NCI-H510A treated with DMSO at 0.1 percent for 48 hours (cell line): ENCODE results near the gene ICE2.
"Not testable (repeated sequence)": the region's sequence is repeated elsewhere in the genome, so short reads cannot be mapped to it uniquely, and the experiment has no call there.

Source experiments
- DNase-seq: peaks from one replicate; lab custom pipeline; 2025; lab: John Stamatoyannopoulos, UW

Gene ICE2

DNA sequence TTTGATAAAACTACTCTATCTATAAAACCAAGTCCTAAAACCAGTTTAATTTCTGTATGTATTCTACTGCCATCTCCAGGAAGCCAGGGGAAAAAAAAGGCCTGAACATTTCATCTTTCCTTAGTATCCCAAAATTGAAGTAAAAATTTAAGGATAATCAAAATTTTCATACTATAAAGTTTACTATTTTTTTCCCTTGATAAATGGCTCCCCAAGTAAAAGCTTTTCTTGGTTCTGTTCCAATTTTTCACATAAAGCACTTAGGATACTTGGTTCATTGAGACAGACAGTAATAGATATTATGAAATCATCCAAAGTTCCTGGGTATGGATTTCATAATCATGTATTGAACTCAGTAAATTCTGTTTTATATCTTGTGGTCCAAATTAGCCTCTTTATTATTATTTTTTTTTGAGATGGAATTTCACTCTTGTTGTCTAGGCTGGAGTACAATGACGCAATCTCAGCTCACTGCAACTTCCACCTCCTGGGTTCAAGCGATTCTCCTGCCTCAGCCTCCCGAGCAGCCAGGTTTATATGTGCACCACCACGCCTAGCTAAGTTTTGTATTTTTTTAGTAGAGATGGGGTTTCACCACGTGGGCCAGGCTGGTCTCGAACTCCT, 34.5 kb downstream of the ICE2 start:
- no peak for DNase-seq

DNA sequence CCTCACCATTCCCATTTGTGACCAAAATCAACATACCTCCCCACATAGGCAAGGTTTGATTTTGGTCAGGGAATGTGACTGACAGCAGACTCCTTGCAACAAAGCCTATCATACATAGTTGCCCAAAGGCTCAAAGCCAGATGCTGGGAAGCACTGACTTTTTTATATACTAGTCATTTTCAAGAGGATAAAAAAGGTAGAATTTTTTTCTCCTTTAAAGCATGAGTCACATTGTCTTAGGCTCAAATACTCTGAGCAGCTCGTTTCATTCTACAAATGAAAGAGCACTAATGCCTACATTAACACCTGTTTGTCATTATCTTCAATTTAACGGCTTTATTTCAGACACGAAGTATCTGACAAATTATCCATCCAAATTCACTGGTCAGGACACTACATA, 36.2 kb downstream of the ICE2 start:
- DNase-seq = no peak

DNA sequence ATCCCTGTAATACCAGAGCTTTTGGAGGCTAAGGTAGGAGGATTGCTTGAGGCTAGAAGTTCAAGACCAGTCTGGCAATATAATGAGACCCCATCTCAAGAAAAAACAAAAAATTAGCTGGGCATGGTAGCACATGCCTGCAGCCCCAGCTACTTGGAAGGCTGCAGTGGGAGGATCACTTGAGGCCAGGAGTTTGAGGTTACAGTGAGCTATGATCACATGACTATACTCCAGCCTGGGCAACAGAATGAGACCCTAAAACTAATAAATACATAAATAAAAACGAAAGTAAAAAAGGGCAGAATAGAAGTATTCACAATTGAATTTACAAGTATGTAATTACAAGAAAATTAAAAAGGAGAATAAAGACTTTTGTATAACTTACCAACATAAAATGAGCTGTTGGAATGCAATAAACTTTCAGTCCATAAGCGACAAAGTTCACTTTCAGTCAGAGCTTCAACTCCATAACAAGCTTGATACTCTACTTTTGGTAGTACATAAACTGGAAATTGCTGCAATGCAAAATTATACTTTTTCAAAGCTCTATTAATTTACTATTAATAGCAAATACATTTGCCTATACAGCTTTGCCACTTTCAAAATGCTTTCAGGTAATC, 36.8 kb downstream of the ICE2 start:
- no peak for DNase-seq

DNA sequence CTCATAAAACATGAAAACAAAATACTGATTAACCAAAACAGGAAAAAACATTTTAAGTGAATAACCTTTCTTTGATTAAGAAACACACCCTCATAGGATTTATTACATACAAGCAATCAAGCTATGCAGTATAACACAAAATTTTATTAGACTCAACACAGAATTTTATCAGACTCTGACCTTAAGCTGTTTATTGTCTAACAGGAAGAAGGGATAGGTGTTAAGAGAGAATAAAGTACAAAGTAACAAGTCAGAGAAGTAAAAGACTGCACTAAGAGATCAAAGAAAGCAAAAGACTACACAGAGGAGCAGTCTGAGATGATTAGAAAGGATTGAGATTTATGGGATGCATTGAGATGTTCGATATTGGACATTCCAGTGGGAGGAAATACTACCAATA, 37.6 kb downstream of the ICE2 start:
- DNase-seq = no peak

DNA sequence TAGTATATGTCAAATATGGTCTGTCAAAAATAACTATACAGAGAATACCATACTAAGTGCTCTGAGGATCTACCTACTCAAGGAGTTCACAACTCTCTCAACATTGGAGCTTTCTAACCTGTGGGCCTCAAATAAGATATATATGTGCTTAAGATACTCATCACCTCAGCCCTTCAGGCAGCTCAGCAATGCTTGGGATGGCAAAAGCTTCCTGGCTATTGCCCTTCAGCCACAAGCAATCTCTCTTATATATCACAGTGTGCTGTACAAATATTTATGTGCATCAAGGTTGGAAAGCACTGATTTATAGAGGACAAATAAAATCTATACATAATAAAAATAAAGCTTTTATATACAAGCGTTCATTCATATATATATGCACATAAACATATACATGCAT, 40.3 kb downstream of the ICE2 start:
- DNase-seq = no peak

DNA sequence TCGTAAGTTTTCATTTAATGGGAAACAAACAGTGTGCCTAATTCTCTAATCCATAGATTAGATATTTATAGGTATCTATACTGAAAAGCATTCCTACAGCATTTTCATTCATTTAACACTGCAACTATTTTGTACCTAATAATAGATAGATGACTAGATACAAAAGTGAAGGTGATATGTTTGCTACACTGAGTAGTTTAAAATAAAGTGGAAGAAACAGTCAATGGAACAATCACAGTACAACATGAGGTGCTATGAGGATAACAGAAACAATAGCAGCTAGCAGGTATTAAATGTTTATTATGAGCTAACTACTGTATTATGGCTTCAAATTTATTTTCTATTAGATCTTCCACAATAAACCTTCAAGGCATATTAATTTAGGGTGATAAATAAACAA, 50.0 kb downstream of the ICE2 start:
- DNase-seq = no peak

DNA sequence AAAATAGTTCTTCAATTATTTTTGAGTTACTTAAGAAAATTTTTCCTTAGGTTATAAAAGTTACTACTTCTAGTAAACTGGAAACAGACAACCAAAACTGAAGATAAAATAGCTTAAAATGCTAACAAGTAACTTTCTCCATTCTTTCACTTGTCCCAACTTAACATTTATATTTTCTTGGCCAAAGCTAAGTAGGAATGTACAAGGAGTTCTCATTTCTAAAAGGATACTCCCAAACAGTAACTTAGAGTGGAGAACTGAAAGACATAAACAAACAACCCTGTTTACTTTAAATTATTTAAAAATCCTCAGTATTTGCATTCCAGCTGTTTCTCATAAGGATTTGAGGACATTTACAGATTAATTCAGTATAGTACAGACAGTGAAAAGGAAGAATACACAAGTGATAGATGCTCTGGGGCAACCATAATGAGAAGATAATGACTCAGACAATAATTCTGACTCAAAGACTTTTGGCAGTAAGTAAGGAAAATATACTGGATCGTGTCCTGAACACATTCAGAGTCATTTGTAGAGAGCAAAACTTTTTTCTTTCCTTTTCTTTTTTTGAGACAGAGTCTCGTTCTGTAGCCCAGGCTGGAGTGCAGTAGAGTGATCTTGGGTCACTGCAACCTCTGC, 52.0 kb downstream of the ICE2 start:
- DNase-seq = no peak

DNA sequence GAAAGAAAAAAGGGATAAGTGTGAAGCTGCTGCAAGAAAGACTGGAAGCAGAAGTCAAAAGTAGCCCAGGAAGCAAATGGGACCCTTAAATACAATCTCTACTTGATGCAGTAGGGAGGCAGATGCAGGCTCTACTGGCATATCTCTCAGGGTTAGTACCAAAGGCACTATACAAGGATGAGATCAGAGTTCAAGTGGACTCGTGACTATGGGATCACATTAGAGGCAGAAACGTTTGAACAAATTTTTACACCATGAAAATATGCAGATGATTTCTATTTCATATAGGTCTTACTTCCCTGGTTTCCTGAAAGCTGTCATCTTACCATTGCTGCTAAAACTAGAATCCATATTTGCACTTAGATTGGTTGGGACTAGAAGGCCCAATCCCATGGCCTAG, 53.5 kb downstream of the ICE2 start:
- no peak for DNase-seq

DNA sequence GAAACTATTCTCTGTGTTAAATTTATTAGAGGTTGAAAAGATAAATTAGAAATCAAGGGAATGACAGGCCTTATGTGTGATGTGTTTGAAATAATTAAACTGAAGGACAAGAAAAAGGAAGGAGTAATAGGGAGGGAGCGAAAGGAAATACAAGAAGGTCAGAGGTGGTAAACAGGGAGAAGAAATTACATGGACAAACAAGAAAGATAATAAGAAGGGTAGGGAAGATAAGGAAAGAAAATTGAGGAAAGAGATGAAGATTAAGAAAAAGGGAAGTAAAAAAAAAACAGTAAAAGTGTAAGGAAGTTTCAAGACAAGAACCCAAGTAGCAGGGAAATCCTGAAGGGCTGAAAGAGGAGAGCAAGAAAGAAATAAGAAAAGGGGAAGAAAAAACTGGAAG, 54.9 kb downstream of the ICE2 start:
- no peak for DNase-seq

DNA sequence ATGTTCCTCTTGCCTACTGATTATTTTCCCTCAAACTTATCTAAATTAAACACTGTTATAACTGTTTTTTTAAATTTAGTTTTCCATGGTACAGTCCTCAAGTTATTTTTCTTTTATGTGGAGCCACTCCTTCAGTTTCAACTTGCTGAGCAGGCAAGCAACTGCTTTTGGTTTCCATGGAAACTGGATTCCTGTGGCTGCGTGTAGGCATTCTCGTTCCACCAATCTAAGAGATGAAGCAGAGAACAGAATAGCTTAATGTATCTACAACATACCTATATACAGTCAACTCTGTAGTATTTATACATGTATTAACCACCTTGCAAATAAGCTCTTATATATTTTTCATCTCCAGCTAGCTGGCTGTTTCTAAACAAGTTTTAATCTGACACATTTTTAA, 55.4 kb downstream of the ICE2 start:
- DNase-seq = no peak

DNA sequence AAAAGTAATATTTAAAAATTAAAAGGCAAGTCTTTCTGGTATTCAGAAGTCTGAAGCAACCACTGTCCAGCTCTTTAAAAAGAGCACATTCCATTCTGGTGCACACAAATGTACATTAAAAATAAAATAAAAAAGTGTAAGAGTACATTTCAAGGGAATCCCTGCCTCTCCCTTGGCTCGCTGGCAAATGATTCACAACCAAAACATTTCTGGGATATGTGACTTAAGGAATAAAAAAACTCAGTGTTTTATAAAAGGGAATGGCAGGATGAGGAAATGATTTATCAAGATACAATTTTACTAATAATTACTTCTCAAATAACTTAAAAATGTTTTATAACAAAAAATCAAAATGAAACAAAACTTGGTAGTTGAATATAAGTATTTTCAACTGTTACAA, 57.4 kb downstream of the ICE2 start:
- no peak for DNase-seq

DNA sequence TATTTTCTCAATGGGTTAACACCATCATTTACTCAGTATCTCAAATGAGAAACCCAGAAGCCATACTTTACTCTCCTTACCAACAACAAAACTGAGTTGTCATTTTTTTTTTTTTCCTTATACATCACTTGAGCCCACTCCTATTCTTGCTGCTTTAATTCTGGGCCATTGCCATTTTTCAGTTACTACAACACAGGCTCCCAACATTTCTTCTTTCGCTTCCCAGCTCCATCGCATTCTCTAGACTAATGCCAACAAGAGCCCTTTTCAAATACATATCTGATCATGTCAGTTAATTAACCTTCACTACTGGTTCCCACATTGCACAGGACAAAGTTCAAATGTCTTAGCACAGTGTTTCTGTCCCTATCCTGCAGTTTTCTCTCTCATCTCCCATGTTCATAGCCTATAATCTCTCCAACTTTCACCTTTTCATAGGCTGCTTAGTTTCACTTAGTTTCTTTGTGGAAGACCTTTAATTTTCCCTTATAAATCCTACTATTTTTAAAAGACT, 58.7 kb downstream of the ICE2 start:
- DNase-seq = no peak

DNA sequence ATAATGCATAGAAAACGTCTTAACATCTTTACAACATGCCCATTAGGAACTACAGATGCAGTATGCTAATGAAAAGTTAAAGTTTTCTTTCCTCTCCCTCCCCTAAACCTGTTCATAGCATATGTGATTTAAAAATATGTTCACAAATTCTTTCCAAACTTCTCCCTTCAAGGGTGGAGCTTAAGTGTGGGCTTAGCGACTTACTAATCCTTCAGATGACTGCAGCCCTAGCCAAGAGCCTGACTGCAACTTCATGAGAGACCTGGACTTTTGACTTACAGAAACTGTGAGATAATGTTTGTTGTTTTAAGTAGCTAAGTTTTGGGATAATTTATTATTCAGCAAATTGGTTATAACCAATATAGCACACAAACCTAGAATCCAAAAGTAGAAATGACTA, 59.2 kb downstream of the ICE2 start:
- DNase-seq = no peak

DNA sequence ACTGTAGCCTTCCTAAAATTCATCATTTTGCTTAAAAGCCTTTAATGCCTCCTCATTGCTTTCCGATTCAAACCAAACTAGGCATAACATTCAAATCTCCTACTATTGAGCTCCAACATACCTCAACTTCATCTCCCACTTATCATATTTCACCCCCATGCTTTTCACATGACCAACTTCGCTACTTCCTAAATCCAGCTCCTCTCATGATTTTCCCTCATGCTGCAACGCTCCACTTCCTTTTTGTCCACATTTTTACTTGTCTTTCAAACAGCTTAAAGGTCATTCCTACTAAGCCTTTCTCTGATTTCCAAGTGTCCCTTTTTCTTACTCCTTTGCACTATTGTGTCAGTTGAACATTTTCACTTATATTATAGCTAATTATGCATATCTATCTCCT, 60.8 kb downstream of the ICE2 start:
- DNase-seq = no peak

DNA sequence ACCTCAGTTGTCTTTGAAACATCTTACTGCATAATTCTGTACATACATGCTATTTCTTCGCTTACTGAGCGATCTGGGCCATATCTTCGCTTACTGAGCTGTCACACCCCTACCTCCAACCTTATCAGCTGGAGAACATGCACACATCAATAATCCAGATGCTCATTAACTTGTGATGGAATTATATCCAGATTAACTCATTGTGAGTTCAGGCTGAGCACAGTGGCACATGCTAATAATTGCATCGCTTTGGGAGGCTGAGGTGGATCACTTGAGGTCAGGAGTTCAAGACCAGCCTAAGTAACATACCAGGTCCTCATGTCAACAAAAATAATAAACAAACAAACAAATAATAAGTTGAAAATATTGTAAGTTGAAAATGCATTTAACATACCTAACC, 61.8 kb downstream of the ICE2 start:
- no peak for DNase-seq

DNA sequence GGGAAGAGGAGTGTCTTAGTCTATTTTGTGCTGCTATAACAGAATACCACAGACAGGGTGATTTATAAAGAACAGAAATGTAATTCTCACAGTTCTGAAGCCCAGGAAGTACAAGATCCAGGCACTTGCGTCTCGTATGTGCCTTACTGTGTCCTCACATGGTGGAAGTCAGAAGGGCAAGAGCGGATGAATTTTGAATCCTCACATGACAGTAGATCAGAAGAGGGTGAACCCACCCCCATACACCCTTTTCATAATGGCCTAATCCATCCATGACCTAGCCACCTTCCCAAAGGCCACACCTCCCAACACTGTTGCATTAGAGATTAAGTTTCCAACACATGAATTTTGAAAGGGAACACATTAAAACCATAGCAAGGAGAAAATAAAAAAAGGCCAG, 62.5 kb downstream of the ICE2 start:
- DNase-seq = no peak

DNA sequence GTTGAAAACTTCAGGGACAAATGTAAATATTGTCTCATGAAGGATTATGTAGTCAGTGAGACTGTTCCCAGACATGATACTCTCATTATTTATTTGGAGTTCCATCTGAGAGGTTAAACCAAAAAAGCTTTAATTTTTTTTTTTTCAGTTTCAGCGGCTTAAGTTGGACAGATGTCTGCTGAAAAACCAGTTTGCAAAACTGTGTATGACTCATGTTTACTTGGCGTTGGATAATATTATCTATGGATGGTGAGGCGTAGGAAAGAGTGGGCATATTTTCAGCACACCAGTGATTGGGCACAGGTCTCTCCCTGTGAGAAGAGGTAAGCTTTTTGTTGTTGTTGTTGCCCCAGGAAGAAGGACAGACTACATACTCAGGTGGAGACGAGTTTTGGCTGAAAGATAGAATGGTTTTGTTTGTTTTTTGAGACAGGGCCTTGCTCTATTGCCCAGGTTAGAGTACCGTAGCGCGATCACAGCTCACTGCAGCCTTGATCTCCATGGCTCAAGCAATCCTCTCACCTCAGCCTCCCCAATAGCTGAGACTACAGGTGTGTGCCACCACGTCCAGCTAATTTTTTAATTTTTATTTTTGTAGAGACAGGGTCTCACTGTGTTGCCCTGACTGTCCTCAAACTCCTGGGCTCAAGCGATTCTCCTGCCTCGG, 64.8 kb downstream of the ICE2 start:
- DNase-seq = no peak

DNA sequence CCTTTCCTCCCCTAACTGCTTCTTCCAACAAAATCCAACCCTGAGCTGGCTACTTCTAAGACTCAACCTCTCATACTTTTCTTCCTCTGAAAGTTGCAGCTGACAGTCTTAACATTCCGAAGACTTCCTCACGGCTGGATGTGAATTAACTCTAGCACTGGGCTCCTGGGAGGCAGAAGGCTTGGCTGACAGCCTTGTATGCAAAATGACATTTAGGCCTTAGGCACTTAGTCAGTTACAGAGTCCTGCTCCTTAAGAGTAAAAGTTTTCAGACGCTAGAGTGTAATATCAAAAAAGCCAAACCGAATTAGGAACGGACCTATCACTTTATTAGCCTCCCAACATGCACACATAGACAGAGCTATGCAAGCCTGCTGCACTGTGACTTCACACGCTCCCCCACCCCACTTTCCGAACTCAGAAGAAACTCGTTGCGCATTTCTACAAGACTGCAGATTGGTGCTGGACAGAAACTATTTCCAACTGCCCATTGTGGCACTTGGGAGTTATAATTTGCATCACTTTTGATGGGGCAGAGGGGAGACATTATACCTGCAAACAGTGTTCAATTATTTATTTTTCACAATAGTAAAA, 65.6 kb downstream of the ICE2 start:
- DNase-seq = no peak

DNA sequence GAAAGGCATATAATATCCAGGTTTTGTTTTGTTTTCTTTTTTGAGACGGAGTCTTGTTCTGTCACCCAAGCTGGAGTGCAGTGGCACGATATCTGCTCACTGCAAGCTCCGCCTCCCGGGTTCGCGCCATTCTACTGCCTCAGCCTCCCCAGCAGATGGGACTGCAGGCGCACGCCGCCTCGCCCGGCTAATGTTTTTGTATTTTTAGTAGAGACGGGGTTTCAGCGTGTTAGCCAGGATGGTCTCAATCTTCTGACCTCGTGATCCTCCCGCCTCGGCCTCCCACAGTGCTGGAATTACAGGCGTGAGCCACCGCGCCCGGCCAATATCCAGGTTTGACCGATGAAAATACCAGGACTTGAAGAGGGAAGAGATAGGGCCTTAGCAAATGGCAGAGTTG, 66.1 kb downstream of the ICE2 start:
- DNase-seq = not testable (repeated sequence)

DNA sequence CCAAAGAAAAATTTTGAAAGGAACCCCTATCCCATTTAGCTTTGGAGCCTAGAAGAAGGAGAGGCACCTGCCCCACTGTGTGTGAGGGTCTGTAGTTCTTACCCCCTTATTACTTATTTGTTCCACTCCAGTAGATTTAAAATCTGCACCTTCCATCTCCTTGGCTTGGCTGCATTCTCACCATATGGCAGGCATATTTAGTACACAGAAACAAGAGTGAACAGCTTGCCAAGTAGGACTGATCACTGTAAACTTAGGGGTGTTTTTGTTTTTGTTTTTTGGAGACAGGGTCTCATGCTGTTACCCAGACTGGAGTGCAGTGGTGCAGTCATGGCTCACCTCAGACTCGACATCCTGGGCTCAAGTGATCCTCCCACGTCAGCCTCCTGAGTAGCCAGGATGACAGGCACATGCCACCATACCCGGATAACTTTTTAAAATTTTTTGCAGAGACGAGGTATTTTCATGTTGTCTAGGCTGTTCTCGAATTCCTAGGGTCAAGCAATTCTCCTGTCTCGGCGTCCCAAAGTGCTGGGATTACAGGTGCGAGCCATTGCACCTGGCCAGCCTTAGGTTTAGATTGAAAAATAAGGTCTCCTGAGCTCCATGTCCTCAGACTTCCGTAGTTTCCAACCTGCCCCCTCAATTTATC, 67.0 kb downstream of the ICE2 start:
- no peak for DNase-seq

DNA sequence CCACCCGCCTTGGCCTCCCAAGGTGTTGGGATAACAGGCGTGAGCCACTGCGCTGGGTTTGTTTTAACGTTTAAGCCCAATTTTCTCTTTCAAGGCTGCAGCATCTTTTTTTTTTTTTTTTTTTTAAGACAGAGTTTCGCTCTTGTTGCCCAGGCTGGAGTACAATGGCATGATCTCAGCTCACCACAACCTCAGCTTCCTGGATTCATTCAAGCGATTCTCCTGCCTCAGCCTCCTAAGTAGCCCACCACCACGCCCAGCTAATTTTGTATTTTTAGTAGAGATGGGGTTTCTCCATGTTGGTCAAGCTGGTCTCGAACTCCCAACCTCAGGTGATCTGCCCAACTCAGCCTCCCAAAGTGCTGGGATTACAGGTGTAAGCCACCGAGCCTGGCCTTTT, 68.6 kb downstream of the ICE2 start:
- not testable (repeated sequence) for DNase-seq

DNA sequence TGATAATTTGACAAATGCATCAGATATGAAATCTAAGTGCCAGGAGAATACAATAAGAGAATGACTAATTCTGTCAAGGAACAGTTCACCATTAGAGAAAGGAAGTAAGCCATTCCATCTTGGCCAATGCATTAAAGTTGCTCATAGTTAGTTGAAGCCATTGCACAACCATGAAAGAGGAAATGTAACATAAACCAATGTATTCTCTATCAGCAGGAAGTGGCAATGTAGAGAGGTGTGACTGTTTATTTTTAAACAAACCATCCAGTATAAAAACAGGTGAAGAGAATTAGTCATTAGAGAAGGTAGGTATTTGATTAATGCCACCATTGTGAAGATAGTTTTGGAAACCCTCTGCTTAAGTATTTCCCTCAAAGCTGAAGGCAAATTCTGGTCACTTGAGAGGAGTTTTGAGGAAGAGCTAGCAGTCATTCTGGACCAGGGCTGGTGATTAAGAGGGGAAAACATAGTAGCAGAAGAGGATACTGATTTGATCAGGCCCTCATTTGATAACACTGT, 70.4 kb downstream of the ICE2 start:
- peak; percentile 11 for DNase-seq
